GM18526 (cell line): ENCODE measurements around the gene PLA2G4A.

Experiments used
- POLR2A ChIP-seq: IDR thresholded peaks from 3 replicates; pipeline ENCODE4 v1.6.1; 2011; ENCODE audit not compliant: insufficient read length; ENCODE audit errors: extremely low read depth

The PLA2G4A gene

DNA sequence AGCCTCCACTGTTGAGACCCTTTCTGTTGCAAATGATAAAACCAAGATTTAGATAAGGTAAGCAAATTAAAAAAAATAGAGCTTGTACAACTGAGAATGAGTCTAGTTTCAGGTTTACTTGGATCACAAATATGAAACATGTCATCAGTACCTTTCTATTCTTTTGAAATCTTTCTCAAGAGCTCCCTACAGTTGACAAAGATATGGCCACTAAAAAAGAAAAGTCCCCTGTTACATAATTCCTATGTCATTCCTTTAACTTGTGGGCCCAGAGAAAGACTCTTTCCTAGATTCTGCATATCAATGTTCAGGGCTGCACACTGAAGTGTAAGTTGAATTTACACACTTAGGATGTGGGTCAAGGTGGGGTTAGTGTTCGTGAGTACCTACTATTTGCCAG lies 168.1 kb downstream of the PLA2G4A start:
- no peak for TF ChIP-seq POLR2A

GRCh38 chr1:186997877-186998276 lies 169.1 kb downstream of the PLA2G4A start:
- no peak for TF ChIP-seq POLR2A

DNA sequence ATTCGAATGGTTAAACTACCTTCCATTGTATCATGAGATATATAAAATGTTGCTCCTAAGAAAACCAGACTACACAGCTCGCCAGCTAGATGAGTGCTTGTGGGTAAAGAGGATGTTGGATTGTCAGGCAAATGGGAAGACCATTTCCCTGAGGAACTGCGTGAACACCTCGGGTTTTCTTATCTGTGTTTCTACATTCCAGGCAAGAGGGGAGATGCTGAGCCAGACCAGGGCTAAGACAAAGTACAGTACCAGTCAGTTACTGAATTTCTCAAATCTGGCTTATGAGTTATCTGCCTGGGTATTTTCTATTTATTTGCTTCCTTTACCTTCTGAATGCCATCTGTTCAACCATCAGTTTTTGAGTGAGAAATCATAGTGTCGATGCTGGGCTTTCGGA lies 170.8 kb downstream of the PLA2G4A start:
- no peak for TF ChIP-seq POLR2A

DNA sequence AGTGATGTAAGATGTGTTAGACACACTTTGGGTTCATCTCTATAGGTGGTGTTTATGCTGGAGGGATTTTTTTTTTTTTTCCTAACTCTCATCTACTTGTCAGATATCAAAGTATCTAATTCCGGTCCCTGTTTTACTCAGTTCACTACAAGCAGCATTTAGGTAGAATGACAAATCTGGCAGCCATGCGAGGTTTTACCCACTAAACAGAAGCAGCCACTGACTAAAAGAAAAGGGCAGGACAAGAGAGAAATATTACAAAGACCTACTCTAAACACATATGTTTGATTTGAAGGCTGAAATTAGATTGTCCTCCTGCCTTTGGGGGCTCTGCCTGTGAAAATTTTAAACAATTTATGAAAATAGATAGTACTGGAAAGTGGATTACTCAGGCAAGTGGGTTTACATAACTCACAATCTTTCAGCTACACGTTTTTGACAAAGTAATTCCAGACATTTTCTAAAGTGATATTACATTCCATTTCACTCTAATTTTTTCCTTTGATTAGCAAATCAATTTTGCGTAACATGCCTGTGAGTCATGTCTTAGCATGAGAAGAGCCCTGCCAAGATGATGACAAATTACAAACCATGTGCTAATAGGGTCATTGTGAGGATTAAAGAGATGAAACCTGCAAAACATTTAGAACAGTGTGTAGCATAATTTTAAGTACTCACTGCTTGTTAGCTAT lies 172.6 kb downstream of the PLA2G4A start:
- no peak for TF ChIP-seq POLR2A

GRCh38 chr1:187003353-187003752 lies 174.6 kb downstream of the PLA2G4A start:
- no peak for TF ChIP-seq POLR2A

- no peak for TF ChIP-seq POLR2A
These were observed 178.1 kb downstream of the PLA2G4A start for GRCh38 chr1:187006896-187007295.

DNA sequence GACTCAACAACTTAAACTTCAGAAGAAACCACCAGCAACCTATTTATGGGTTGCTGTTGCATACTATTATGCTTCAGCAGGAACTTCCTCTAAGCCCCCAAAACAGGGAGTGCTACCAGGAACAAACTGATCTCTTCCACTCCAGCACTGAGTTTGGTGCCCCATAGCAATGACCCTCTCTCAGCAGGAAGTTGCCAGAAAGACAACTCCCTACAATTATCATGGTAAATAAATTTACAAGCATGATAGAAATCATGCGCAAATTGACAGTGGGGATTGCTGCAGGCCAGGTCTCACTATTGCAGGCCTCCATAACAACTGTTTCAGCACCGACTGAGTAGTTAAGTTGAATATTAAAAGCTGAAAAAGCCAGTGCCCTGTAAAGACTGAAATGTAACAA lies 180.6 kb downstream of the PLA2G4A start:
- no peak for TF ChIP-seq POLR2A

DNA sequence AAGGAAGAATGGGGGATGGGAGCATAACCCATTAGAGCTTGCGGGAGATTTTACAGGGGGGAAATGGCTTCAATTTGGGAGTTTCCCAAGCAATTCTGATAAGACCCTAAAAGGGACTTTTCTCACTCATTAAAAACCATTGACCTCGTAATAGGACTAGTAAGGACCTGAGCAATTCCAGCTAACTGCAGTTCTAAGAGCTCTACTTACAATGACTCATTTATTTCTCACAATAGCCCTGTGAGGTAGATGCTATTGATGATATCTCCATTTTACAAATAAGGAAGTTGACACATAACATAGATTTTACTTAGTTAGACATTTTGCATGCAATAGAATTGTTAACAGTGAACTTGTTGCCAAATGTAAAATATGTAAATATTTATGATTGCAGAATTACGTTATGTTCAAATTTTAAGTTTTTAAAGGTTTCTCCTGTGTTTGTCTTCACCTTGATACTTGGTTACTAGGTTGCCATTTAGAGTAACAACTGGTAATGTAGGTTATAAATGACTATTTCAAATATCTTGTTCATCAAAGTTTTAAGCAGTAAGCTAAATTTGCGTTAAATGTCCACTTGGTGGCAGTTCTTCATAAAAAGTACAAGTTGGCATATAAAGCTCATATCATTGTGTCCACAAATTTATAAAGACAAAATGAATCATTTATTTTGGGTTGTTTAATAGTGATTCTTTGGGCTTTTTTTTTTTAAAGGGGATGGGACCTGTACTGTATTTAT lies 182.0 kb downstream of the PLA2G4A start:
- TF ChIP-seq POLR2A = no peak

- TF ChIP-seq POLR2A = no peak
These were observed 184.9 kb downstream of the PLA2G4A start for GRCh38 chr1:187013582-187014200.

DNA sequence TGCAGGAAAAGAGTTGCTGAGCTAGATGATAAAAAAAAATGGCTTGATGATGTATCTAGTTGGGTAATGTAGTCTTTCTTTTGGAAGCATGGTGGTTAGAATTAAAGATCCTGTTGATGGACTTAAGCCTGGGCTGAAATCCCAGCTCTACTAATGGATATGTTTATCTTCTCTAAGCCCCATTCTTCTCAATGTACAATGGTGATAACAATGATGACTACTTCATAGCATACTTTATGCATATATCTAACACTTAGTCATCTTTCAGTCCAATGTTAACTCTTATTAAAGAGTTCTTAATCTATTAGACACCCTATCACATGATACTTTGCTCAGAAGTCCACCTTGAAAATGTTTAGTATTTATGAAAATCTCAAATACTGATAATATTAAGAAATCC lies 189.5 kb downstream of the PLA2G4A start:
- no peak for TF ChIP-seq POLR2A

GRCh38 chr1:187027253-187027652 lies 198.5 kb downstream of the PLA2G4A start:
- TF ChIP-seq POLR2A = no peak

- TF ChIP-seq POLR2A = no peak
These were observed 203.7 kb downstream of the PLA2G4A start for GRCh38 chr1:187032316-187032981.

DNA sequence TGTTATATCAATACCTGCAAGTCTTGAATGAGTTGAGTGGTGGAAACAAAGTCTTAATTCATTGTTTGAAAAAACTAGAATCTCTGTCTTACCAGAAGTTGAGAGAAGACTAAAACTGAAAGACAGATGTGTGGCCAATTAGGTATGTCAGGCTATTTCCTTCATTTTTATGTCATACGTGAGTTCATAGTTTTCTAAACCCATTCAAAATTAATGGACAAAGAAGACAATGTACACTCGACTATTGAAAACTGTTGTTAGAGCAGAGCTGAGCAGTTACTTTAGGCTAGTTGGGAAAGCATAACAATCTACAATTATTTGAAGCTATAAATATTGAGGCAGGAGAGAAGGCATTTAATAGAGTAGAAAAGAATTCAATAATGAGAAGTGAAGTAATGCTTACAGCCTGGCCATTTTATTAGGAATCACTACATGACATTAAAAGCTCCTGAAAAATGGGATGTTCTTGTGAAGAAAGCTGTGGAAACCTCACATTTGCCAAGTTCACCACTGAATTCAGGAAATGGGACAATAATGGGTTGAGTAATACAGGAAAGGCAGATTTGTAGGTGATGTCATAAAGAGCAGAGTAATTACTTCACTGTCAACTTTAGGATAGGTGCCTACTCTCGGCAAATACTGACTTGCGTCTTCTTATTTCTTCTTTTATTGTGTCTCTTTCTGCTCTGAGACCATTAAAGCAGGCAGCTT lies 204.4 kb downstream of the PLA2G4A start:
- no peak for TF ChIP-seq POLR2A

GRCh38 chr1:187033693-187034390 lies 205.1 kb downstream of the PLA2G4A start:
- TF ChIP-seq POLR2A = no peak
